Cardiac muscle cell (in vitro differentiated cells and primary cell): ENCODE measurements around the gene PNKD. TPM values are rescaled to one million over a fixed set of nuclear protein-coding genes. Genes with fewer than 3 reads are reported as not detected.

Experiments
- DNase-seq, 2 donors: peaks; one replicate each; pipeline versions ENCODE4 v3.0.0 to v3.0.0-alpha.2; 2010 to 2017; ENCODE audit warnings: low read depth in 1 of 2, low spot score in 1 of 2
- H3K27ac ChIP-seq: fragments of 200-600 bp; sonication (generic); 2 replicates; pipeline ENCODE4 v1.5.1; 2016
- H3K27me3 ChIP-seq: fragments of 200-600 bp; sonication (generic); 2 replicates; pipeline ENCODE4 v1.6.0; 2016; ENCODE audit warnings: control low read depth
- H3K36me3 ChIP-seq: fragments of 200-600 bp; sonication (generic); 2 replicates; pipeline ENCODE4 v1.5.1; 2016; ENCODE audit warnings: control low read depth
- H3K4me1 ChIP-seq: fragments of 200-600 bp; sonication (generic); 2 replicates; pipeline ENCODE4 v1.8.1; 2017; ENCODE audit warnings: low read depth, mild to moderate bottlenecking, mixed run types
- H3K4me3 ChIP-seq: fragments of 200-600 bp; sonication (generic); 2 replicates; pipeline ENCODE4 v1.5.1; 2016; ENCODE audit warnings: mild to moderate bottlenecking
- H3K9me3 ChIP-seq: fragments of 200-600 bp; sonication (generic); 2 replicates; pipeline ENCODE4 v1.5.1; 2017; ENCODE audit warnings: low read depth, mild to moderate bottlenecking, control low read depth
- CTCF ChIP-seq: IDR thresholded peaks from 2 replicates; pipeline ENCODE4 v1.5.1; 2012; ENCODE audit warnings: low read depth, mild to moderate bottlenecking, low read length
- polyA plus RNA-seq: library from polyadenylated mRNA; unstranded; fragments of >200 nt; fragmentation: Nextera tagmentation; extraction: Ambion mirVana; gene quantifications from 2 replicates; pipeline ENCODE4 v1.2.1, GENCODE V29; 2016
- total RNA-seq: library from RNA; depleted of rRNA; stranded (reverse); fragments of >200 nt; gene quantifications from 2 replicates; pipeline ENCODE4 v1.2.3, GENCODE V29; 2016

The PNKD gene
- total and polyA plus RNA-seq, 2 experiments from 2014 or later: 103 to 287 TPM

- peaks cover 63% of the 10 kb centered on the region for H3K4me1 ChIP-seq
- no peaks in the 10 kb centered on the region for H3K36me3 ChIP-seq
- no peaks in the 10 kb centered on the region for H3K27me3 ChIP-seq
- H3K9me3 ChIP-seq: no peaks in the 10 kb centered on the region
- DNase-seq: peak; percentile 23 to 30
- no peak overlapping the region for H3K4me3 ChIP-seq
- H3K27ac ChIP-seq: peak overlapping the region; percentile 90
- TF ChIP-seq CTCF: no peak
Measured at GRCh38 chr2:218327451-218328210, 57.3 kb downstream of the PNKD start.

DNA sequence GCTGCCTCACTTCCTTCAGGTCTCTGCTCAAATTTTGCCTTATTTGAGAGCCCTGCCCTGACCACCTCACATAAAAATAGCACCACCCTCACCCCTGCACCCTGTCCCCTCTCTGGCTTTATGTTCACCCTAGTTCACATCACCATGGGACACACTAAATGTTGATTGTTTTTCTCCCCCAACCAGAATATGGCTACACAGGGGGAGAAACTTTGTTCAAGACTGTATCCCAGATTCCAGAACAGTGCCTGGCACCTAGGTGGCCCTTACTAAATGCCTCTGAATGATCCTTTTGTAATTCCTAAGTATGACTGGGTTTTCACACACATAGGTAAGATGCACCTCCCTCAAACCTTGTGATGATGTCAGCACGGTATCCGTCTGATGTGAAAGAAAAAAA, 58.0 kb downstream of the PNKD start:
- peaks cover 67% of the 10 kb centered on the region for H3K4me1 ChIP-seq
- H3K36me3 ChIP-seq: no peaks in the 10 kb centered on the region
- no peak overlapping the region for H3K4me3 ChIP-seq
- no peak for DNase-seq
- H3K27ac ChIP-seq: peak overlapping the region; percentile 90
- H3K9me3 ChIP-seq: no peaks in the 10 kb centered on the region
- no peaks in the 10 kb centered on the region for H3K27me3 ChIP-seq
- no peak for TF ChIP-seq CTCF

- peak overlapping the region; percentile 62 for H3K27ac ChIP-seq
Measured at GRCh38 chr2:218329027-218329825, 58.9 kb downstream of the PNKD start.

DNA sequence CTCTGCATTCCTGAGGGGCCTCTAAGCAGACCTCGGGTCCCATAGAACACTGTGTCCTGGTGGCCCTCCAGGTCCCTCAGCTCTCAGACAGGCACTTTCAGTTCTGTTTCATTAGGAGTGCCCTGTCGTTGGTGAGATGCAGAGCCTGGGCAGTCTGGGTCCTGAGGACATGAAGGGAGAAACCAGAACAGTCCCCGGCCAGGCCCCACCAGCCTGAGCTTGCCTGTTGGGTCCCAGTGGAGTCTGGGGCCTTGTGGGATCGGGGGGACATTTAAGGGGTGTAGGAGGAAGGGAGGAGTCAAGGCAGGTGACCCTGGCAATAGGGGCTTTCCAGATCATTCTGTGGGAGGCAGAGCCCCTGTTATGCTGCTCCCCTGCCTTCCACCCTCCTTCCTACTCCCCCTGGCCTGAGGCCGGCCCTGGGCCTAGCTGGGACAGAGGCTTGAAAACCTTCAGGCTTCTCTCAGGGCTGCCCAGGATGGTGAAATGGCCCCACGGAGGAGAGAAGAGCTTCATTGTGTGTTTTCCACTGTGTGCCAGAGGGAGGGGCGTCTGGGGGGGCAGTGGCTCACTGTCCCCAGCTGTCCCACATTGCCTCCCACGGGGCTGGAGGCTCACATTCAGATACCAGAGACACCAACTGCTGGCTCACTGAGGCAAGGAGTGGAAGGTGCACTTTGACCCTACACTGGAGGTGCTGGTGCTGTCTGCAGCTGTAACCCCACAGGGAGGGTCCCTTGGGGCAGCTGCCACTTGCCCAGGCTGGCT, 59.7 kb downstream of the PNKD start:
- DNase-seq: no peak
- TF ChIP-seq CTCF: no peak
- Histone ChIP-seq H3K27ac (peak overlapping the region; percentile 62), H3K36me3 (no peaks in the 10 kb centered on the region), H3K4me1 (peaks cover 61% of the 10 kb centered on the region), H3K9me3 (no peaks in the 10 kb centered on the region), H3K4me3 (no peak overlapping the region), H3K27me3 (no peaks in the 10 kb centered on the region)

More at GRCh38 chr2:218329027-218329825, 58.9 kb downstream of the PNKD start:
- no peak for DNase-seq
- Histone ChIP-seq H3K4me1 (peaks cover 65% of the 10 kb centered on the region), H3K9me3 (no peaks in the 10 kb centered on the region), H3K36me3 (no peaks in the 10 kb centered on the region), H3K27me3 (no peaks in the 10 kb centered on the region), H3K4me3 (no peak overlapping the region)
- TF ChIP-seq CTCF: no peak

DNA sequence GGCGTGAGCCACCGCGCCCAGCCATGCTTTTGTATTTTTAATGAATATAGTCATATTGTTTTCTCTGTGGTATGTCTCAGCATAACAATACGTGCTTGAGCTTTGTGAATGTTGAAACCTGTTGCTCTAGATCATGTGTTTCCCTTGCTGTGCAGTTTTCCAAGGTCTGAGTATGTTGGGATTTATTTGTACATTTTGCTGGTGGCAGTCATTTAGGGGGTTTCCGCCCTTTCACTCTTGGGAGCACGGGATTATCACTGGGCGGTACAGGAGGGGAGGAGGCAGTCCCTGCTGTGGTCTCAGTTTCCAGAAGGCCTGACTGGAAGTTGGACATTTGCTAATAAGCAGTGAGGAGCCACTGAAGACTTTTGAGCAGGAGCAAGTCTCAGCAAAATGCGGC, 61.4 kb downstream of the PNKD start:
- Histone ChIP-seq H3K4me3 (no peak overlapping the region), H3K4me1 (peaks cover 44% of the 10 kb centered on the region), H3K27me3 (no peaks in the 10 kb centered on the region), H3K9me3 (no peaks in the 10 kb centered on the region), H3K27ac (peak overlapping the region; percentile 62), H3K36me3 (no peaks in the 10 kb centered on the region)
- TF ChIP-seq CTCF: no peak
- no peak for DNase-seq
